Adipose tissue (tissue), 3 donors: ENCODE results near the gene HEXIM1. TPM values are rescaled to one million over a fixed set of nuclear protein-coding genes. Genes with fewer than 3 reads are reported as not detected.

Experiments
- H3K27ac ChIP-seq: one replicate; pipeline ENCODE4 v1.5.1; 2013; ENCODE audit warnings: low read depth, low read length
- WGBS, 3 donors: extraction: QIAGEN DNeasy Blood & Tissue Kit; methylation state at CpG; one replicate each; pipeline ENCODE4 v1.1.7; 2013; 5-methylcytosine and 5-hydroxymethylcytosine counted together
- polyA plus RNA-seq, 3 donors: library from polyadenylated mRNA; stranded (reverse); fragments of 200-250 nt; gene quantifications; one replicate each; pipeline ENCODE4 v1.2.3, GENCODE V29; 2013
- donor health status: healthy with polysubstance abuse.
- donor health status: Bipolar disorder and iron deficiency.
- donor health status: healthy.

The HEXIM1 gene
- polyA plus RNA-seq, 3 donors: 5.4 to 24.9 (median 13.4) TPM

- H3K27ac ChIP-seq: no peak overlapping the region
- WGBS, 3 donors: 93 to 97% (median 96%) methylated on average over 3 to 4 of the region's 4 CpGs
Observed at GRCh38 chr17:45155029-45155428, 6.8 kb downstream of the HEXIM1 start.

GRCh38 chr17:45155483-45155882 is 7.2 kb downstream of the HEXIM1 start:
- no peak overlapping the region for H3K27ac ChIP-seq
- 89 to 98% (median 96%) methylated on average over 2 of the region's 2 CpGs for WGBS, 3 donors

- WGBS, 3 donors: 78 to 94% (median 79%) methylated on average over 3 of the region's 3 CpGs
- no peak overlapping the region for H3K27ac ChIP-seq
Observed at GRCh38 chr17:45156242-45156641, 8.0 kb downstream of the HEXIM1 start.

DNA sequence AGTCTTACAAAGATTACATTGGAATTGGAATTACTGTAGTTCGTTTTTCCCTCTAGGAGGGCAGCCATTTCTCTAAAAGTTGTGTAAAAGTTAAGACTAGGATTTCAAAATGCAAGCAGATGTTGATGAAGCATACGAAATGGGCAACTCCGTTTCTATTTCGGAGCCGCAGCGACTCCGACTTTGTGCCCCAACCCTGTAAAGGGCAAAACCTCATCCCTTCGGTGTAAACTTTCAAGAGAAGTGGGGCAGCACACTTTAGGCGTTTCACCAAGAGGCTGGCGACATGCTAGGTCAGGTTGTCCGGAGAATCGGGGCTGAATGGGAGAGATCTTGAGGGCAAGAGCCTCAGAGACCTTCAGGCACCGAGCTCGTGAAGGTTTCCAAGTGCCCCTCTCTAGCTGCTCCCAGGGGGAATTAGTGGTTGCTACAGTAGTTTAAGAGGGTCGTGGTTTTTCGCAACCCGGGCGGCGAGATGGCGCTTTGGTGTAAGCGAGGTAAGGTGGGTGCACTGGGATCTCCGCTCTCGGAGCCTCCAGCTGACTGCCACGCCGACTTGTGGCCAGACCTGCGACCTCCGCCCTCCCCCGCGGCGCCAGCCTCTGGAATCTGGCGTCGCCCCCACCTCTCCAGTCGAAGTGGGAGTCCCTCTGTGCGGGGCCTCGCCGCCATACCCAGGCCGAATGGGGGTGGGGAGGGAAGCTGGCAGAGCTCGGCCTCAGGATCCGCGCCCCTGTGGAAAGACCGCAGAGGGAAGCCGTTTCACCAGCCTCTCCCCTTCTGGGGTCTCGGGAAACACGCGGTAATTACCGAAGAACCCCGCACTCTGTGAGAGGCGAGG is 12.4 kb downstream of the HEXIM1 start:
- WGBS, 3 donors: 0 to 1% (median 0%) methylated on average over 44 to 48 of the region's 48 CpGs
- H3K27ac ChIP-seq: peak overlapping the region; percentile 87

- 0 to 1% (median 0%) methylated on average over 50 to 53 of the region's 53 CpGs for WGBS, 3 donors
Observed at GRCh38 chr17:45161288-45162024, 13.2 kb downstream of the HEXIM1 start, which contains the start of gene HEXIM2. Gene HEXIM2 (plus strand): TSS chr17:45161875. CDS start chr17:45162794, 919 bp downstream.

DNA sequence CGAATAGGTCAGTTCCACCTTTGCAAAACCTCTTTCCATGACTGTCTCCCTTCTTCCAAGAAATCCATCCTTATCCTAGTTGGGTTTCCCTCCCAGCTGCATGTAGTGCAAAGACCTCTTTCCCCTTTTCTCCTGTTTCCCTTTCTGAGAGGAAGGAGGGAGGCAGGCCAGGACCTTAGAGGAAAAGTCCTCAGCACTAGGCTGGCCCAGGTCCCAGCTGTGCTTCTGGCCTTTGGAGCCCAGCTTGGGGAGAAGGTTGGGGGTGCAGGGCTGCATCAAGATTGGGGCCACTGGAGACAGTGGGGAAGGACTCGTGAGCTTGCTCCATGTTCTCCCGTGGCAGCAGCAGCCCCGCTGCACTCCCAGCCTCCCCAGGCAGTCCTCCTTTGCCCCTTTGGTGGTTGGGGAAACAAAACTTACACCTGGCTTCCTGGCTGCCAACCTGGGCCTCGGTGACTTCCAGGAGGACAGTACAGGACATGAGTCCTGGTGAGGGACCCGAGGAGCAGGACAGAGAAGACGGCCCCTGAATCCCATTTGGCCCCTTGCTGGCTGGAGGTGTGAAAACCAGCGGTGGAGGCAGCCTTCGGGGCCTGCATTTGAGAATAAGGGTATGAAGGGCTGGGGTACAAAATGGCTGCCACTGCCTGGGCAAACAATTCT is 13.9 kb downstream of the HEXIM1 start:
- 49 to 58% (median 52%) methylated on average over 9 of the region's 9 CpGs for WGBS, 3 donors
- no peak overlapping the region for H3K27ac ChIP-seq

More at GRCh38 chr17:45161288-45162024, 13.2 kb downstream of the HEXIM1 start, which contains the start of gene HEXIM2:
- H3K27ac ChIP-seq: peak within 1 kb of the TSS; percentile 87

DNA sequence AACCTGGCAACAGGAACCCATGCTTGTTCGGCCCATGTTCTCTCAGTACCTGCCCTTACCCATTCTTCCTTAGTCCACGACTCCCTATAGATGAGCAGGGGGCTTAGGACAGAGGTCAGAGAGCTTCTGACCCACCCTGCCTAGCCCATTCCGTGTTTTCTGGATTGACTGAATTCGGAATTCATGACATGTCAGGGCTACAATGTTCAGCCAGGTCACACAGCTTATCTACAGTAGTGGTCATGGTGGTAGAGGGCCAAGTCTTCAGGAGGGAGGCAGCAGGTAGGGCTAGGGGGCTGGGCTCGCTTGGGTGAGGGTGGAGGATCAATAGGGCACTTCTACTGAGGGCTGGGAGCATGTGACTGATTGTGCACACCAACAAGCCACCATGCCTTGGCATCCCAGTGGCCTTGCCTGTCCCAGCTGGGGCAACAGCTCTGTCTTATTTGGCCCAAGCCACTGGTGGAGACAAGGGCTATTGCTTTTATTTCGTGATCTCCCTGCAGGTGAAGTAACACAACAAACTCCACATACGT is 16.5 kb downstream of the HEXIM1 start:
- no peak overlapping the region for H3K27ac ChIP-seq
- WGBS, 3 donors: 82 to 93% (median 83%) methylated on average over 7 of the region's 7 CpGs

GRCh38 chr17:45168991-45169752 is 20.9 kb downstream of the HEXIM1 start:
- WGBS, 3 donors: 93 to 97% (median 94%) methylated on average over 43 of the region's 43 CpGs
- H3K27ac ChIP-seq: no peak overlapping the region

GRCh38 chr17:45170280-45170930 is 22.1 kb downstream of the HEXIM1 start:
- no peak overlapping the region for H3K27ac ChIP-seq
- WGBS, 3 donors: 82 to 91% (median 84%) methylated on average over 12 of the region's 12 CpGs

GRCh38 chr17:45170931-45171337 is 22.7 kb downstream of the HEXIM1 start:
- 26 to 49% (median 26%) methylated on average over 5 of the region's 5 CpGs for WGBS, 3 donors
- H3K27ac ChIP-seq: no peak overlapping the region

DNA sequence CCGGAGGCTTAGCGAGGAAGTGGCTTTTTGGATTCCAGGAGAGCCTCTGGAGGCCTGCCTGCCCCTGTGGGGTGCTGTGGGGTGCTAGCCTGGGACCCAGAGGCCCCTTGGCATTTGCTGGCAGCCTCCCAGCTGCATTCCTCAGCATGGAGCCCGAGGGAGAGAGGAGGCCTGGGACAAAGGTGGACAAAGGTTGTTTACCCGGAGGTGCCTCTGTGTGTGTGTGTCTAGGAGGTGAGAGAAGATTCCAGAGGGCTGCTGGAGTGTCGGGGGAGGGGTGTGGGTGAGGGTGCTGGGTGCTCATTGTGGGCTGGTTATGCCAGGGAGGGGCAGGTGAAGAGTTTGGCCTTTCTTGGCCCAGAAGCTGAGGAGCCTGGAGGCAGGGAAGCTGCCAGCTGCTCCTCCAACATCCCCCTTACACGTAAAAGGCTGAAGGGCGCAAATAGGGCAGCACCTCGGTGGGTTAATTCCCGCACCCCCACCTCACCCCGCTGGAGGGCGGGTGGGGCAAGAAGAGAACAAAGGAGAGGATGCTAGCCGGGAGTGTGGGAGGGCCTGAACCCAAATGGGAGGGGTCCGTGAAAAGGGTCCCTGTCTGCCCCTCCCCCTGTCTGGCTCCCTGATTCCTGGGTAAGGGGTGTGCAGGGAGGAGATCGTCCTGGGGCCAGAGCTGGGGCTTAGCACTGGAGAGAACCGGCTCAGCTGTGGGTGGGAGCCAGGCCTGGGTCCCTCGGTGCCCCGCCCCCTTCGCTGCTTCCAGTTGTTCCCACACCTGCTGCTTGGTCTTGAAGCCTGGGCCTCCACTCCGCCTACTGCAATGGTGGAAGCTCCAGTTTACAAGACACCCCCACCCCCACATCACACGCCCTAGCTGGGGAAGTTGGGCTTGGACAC is 23.3 kb downstream of the HEXIM1 start:
- H3K27ac ChIP-seq: peak overlapping the region; percentile 56
- WGBS, 3 donors: 40 to 45% (median 43%) methylated on average over 20 of the region's 20 CpGs

GRCh38 chr17:45172232-45172540 is 23.9 kb downstream of the HEXIM1 start:
- WGBS, 3 donors: 49 to 71% (median 63%) methylated on average over 4 to 5 of the region's 5 CpGs
- peak overlapping the region; percentile 56 for H3K27ac ChIP-seq

- H3K27ac ChIP-seq: no peak overlapping the region
- WGBS, 3 donors: 14 to 34% (median 28%) methylated on average over 9 to 10 of the region's 10 CpGs
Observed at GRCh38 chr17:45172541-45173286, 24.4 kb downstream of the HEXIM1 start.

DNA sequence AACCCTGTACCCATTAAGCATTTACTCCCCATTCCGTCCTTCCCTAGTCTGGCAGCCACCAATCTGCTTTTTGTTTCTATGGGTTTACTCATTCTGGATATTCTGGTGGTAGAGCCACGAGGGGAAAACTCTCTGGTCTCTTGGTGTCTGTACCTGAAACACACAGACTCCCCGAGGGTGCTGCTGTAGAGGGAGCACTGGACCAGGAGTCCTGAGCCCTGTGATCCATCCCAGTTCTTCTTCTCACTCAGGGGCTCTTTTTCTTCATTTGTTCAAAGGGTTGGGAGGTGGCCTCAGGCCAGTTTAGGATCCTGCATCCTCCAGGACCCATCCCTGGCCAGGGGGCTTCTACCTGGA is 27.5 kb downstream of the HEXIM1 start:
- H3K27ac ChIP-seq: no peak overlapping the region

DNA sequence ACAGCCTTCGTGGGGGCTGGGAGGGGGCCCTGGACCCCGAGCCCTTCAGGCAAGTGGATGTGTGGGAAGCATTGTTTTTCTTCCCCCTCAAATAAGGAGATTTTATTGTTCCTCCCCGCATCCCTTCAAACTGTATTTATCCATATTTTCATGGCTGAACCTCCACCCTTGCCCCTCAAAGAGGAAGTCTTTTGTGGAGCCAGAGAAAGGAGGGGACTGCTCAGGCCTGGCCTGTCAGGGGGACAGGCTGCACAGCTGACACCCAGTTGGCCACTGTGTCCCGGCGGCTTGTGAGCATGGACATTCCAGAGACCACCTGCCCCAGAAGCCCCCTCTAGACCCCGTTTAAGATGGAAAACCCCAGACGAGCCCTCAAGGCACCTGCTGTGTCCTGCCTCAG is 29.3 kb downstream of the HEXIM1 start:
- 83 to 89% (median 88%) methylated on average over 7 of the region's 7 CpGs for WGBS, 3 donors
- no peak overlapping the region for H3K27ac ChIP-seq

More for the DNA sequence above, 27.5 kb downstream of the HEXIM1 start:
- WGBS, 3 donors: 77 to 91% (median 86%) methylated on average over 3 of the region's 3 CpGs

DNA sequence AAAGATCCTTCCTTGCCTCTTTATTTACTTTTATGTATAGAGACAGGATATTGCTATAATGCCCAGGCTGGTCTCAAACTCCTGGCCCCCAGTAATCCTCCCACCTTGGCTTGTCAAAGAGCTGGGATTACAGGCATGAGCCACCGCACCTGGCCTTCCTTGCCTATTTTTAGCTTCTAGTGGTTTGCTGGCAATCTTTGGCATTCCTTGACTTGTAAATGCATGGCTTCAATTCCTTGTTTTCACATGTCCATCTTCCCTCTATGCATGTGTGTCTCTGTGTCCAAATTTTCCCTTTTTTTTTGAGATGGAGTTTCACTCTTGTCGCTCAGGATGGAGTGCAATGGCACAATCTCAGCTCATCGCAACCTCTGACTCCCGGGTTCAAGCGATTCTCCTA is 35.9 kb downstream of the HEXIM1 start:
- WGBS, 3 donors: 93% methylated on average over 5 of the region's 5 CpGs

More for the DNA sequence above, 35.9 kb downstream of the HEXIM1 start:
- H3K27ac ChIP-seq: no peak overlapping the region
